HEK293 (cell line): ENCODE data around the gene XKR8.

Experiments
- CTCF ChIA-PET: fragments of 350-600 bp; formaldehyde crosslinking; extraction: SDS; loops from one replicate; lab custom pipeline; 2021; ENCODE audit warnings: antibody characterized with exemption; lab: Yijun Ruan, JAX
- POLR2A ChIA-PET: fragments of 300-600 bp; formaldehyde crosslinking; extraction: SDS; loops from one replicate; lab custom pipeline; 2020; ENCODE audit warnings: antibody characterized with exemption, inconsistent platforms; lab: Yijun Ruan, JAX
- H3K27ac ChIP-seq: fragments of 200-500 bp; sonication (Bioruptor generic); 2 replicates; pipeline ENCODE4 v1.5.1; 2014; ENCODE audit warnings: low read depth, low read length, control low read depth, inconsistent platforms; ENCODE audit errors: extremely low read depth
- H3K36me3 ChIP-seq, 2 experiments: fragments of 200-500 bp in 1 of 2; sonication (Bioruptor generic) in 1 of 2; 1 replicate in 1 of 2; 2 replicates in 1 of 2; pipeline ENCODE4 v1.5.1; 2014 to 2017; ENCODE audit warnings: inconsistent platforms in 2 of 2, low read length in 2 of 2; ENCODE audit not compliant: control insufficient read depth in 2 of 2, insufficient read depth in 1 of 2
- H3K4me1 ChIP-seq: fragments of 200-500 bp; sonication (Bioruptor generic); 2 replicates; pipeline ENCODE4 v1.5.1; 2014; ENCODE audit warnings: mild to moderate bottlenecking, low read length, inconsistent platforms; ENCODE audit not compliant: control insufficient read depth, insufficient read depth
- H3K4me3 ChIP-seq: 2 replicates; pipeline ENCODE4 v1.5.1; 2011; ENCODE audit warnings: low read depth, mild to moderate bottlenecking, control low read depth, low read length, moderate library complexity
- H3K9me3 ChIP-seq: fragments of 200-500 bp; sonication (Bioruptor generic); 2 replicates; pipeline ENCODE4 v1.5.1; 2014; ENCODE audit warnings: low read depth, low read length, inconsistent platforms; ENCODE audit not compliant: control insufficient read depth, insufficient read depth
- BCL11A ChIP-seq: fragments of 450-650 bp; formaldehyde crosslinking; IDR thresholded peaks from 2 replicates; pipeline ENCODE4 v1.5.1; 2016; ENCODE audit warnings: low read depth, missing biosample characterization, missing genetic modification characterization
- GLI2 ChIP-seq: fragments of 450-650 bp; formaldehyde crosslinking; IDR thresholded peaks from 2 replicates; pipeline ENCODE4; 2017; ENCODE audit warnings: missing biosample characterization, missing genetic modification characterization, low read depth, borderline replicate concordance
- GLI4 ChIP-seq: fragments of 450-650 bp; formaldehyde crosslinking; IDR thresholded peaks from 2 replicates; pipeline ENCODE4 v1.5.1; 2016; ENCODE audit warnings: missing biosample characterization, missing genetic modification characterization
- HOXA7 ChIP-seq: sonication (generic); formaldehyde crosslinking; IDR thresholded peaks from 2 replicates; pipeline ENCODE4 v1.8.1; 2022; ENCODE audit warnings: missing genetic modification reagents, borderline replicate concordance
- HOXC10 ChIP-seq: sonication (generic); formaldehyde crosslinking; IDR thresholded peaks from 2 replicates; pipeline ENCODE4 v1.8.1; 2023; ENCODE audit warnings: mild to moderate bottlenecking, missing genetic modification reagents
- KLF10 ChIP-seq: fragments of 450-650 bp; IDR thresholded peaks from 2 replicates; pipeline ENCODE4 v1.5.1; 2018; ENCODE audit warnings: missing biosample characterization, mild to moderate bottlenecking, missing genetic modification characterization
- PRDM1 ChIP-seq: fragments of 450-650 bp; formaldehyde crosslinking; IDR thresholded peaks from 2 replicates; pipeline ENCODE4; 2016; ENCODE audit warnings: missing biosample characterization, missing genetic modification characterization
- REPIN1 ChIP-seq: fragments of 450-650 bp; formaldehyde crosslinking; IDR thresholded peaks from 2 replicates; pipeline ENCODE4 v1.5.1; 2017; ENCODE audit warnings: missing biosample characterization, missing genetic modification characterization, low read depth
- SP7 ChIP-seq: fragments of 450-650 bp; formaldehyde crosslinking; IDR thresholded peaks from 2 replicates; pipeline ENCODE4 v1.5.1; 2016; ENCODE audit warnings: missing biosample characterization, missing genetic modification characterization
- ZBTB17 ChIP-seq: fragments of 450-650 bp; formaldehyde crosslinking; IDR thresholded peaks from 2 replicates; pipeline ENCODE4 v1.5.1; 2016; ENCODE audit warnings: missing biosample characterization, missing genetic modification characterization
- ZNF155 ChIP-seq: fragments of 450-650 bp; formaldehyde crosslinking; IDR thresholded peaks from 2 replicates; pipeline ENCODE4 v1.5.1; 2016; ENCODE audit warnings: missing biosample characterization, missing genetic modification characterization
- ZNF366 ChIP-seq: fragments of 450-650 bp; formaldehyde crosslinking; conservative IDR thresholded peaks from 2 replicates; pipeline ENCODE4 v1.5.1; 2016; ENCODE audit warnings: missing biosample characterization, missing genetic modification characterization
- ZNF558 ChIP-seq: fragments of 450-650 bp; formaldehyde crosslinking; IDR thresholded peaks from 2 replicates; pipeline ENCODE4 v1.5.1; 2016; ENCODE audit warnings: missing biosample characterization, missing genetic modification characterization
- ZNF596 ChIP-seq: fragments of 450-650 bp; IDR thresholded peaks from 2 replicates; pipeline ENCODE4 v1.5.0; 2018; ENCODE audit warnings: missing biosample characterization, mild to moderate bottlenecking, missing genetic modification characterization, moderate library complexity
- ZNF701 ChIP-seq: fragments of 450-650 bp; formaldehyde crosslinking; IDR thresholded peaks from 2 replicates; pipeline ENCODE4 v1.5.1; 2016; ENCODE audit warnings: missing biosample characterization, missing genetic modification characterization
- ZNF768 ChIP-seq: fragments of 450-650 bp; formaldehyde crosslinking; IDR thresholded peaks from 2 replicates; pipeline ENCODE4 v1.5.1; 2018; ENCODE audit warnings: missing biosample characterization, mild to moderate bottlenecking, missing genetic modification characterization
- ZNF791 ChIP-seq: fragments of 450-650 bp; formaldehyde crosslinking; IDR thresholded peaks from 2 replicates; pipeline ENCODE4 v1.5.1; 2016; ENCODE audit warnings: missing biosample characterization, missing genetic modification characterization
- ZNF843 ChIP-seq: fragments of 450-650 bp; formaldehyde crosslinking; IDR thresholded peaks from 2 replicates; pipeline ENCODE4 v1.5.1; 2016; ENCODE audit warnings: missing biosample characterization, missing genetic modification characterization
- TF ChIP-seq, protein P1 (sequence below): fragments of 450-650 bp; formaldehyde crosslinking; IDR thresholded peaks from 2 replicates; pipeline ENCODE4 v1.5.1; 2017; ENCODE audit warnings: missing biosample characterization, mild to moderate bottlenecking, missing genetic modification characterization, moderate library complexity
- TF ChIP-seq, protein P2 (sequence below): fragments of 450-650 bp; formaldehyde crosslinking; IDR thresholded peaks from 2 replicates; pipeline ENCODE4 v1.5.1; 2017; ENCODE audit warnings: missing biosample characterization, missing genetic modification characterization
- TF ChIP-seq, protein P3 (sequence below): fragments of 450-650 bp; formaldehyde crosslinking; IDR thresholded peaks from 2 replicates; pipeline ENCODE4 v1.5.1; 2016; ENCODE audit warnings: missing biosample characterization, missing genetic modification characterization

The XKR8 gene

DNA sequence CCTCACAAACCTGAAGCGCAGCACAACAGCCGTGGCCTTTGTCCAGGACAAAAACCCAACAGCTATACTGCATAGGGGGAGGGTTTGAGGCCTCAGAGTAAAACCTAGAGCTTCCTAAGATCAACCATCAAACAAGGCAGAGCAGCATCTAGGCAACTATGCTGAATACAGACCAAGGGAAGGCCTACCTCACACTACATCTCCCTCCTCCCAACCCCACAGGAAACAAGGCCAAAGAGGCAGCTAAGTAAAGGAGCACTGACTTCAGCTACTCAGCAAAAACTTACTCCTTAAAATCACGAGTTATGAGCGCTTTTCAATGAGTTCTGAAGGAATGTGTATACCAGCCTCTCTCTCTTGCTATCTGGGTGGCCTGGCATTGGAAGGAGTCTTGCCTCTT, 12.4 kb downstream of the XKR8 start:
- POLR2A ChIA-PET: interaction anchor here (0.7 to 0.9 kb wide), 2 partner anchors 11 to 390 kb away, joined by 4 to 5 read pairs; no protein-coding TSS in a partner anchor

DNA sequence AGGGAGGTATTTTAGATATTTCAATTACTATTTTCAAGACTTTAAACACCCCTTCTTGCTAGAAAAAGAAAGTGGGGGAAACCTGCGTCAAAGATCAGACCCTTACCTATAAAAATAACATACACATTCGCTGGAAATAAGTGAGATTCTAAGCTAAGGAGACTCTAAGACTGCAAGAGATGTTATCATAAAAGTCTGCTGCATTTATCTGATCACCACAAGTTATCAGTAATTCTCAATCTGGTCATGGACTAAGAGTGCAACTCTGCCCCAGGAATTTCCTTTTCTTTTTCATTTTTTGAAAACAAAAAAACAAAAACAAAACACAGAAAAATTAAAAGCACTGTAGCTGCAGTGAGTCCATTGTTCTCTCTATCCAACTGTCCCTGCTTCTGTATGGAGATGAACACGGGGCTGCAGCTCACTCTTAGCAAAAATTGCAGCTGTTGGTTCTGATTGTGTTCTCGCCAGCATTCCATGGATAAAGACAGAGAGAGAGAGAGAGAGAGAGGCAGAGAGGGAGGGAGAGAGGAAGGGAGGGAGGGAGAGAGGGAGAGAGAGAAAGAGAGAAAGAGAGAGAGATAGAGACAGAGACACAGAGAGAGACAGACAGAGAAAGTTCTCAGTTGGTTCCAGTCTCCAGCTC, 14.1 kb downstream of the XKR8 start:
- Histone ChIP-seq H3K4me3 (no peak overlapping the region), H3K9me3 (no peaks in the 10 kb centered on the region), H3K36me3 (peaks cover 0 to 61% of the 10 kb centered on the region in 2 experiments; a peak in 1 of 3 replicates), H3K27ac (no peak overlapping the region), H3K4me1 (peaks cover 7% of the 10 kb centered on the region)
- POLR2A ChIA-PET: no interaction called here
- CTCF ChIA-PET: interaction anchor here (0.9 to 1.3 kb wide), 4 partner anchors 10 to 34 kb away, joined by 3 to 4 read pairs (median 4); no protein-coding TSS in a partner anchor
- TF ChIP-seq SP7 (tag by site-specific recombination) (no peak), PRDM1 (0 out of 2 replicates have a peak, but pooled peaks have one; percentile 31), ZNF366 (peak; percentile 74), ZNF596 (0 out of 2 replicates have a peak, but pooled peaks have one; percentile 55)

More for the DNA sequence above, 12.4 kb downstream of the XKR8 start:
- TF ChIP-seq ZNF768 (tag by site-specific recombination) (no peak), ZBTB17 (peak; percentile 70)
- TF ChIP-seq, all 188 proteins: peak for 1
- Histone ChIP-seq H3K27ac (no peak overlapping the region), H3K4me1 (peaks cover 7% of the 10 kb centered on the region), H3K4me3 (no peak overlapping the region), H3K36me3 (peaks cover 0 to 66% of the 10 kb centered on the region in 2 experiments; a peak in 1 of 3 replicates), H3K9me3 (no peaks in the 10 kb centered on the region)
- CTCF ChIA-PET: interaction anchor here (0.6 to 1.5 kb wide), 5 partner anchors 9 to 905 kb away, joined by 3 to 11 read pairs (median 4); no protein-coding TSS in a partner anchor

DNA sequence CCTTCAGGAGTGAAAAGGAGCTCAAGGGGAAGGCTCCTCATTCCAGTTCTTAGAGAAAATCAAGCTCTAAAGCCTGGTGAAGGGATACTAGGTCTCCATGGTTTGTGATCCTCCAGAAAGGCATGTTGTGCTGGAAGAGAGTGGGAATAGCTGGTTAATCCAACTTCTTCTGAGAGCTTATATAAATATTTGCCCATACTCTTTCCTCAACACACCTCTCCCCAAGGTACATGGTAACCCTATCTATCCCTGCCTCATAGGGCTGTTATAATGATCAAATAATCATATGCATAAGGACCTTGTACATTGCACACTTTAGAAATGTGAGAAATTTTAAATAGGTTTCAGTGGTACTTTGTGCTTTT, 14.6 kb downstream of the XKR8 start:
- CTCF ChIA-PET: interaction anchor here (1.1 to 1.3 kb wide), 3 partner anchors 10 to 35 kb away, joined by 3 to 4 read pairs (median 4); no protein-coding TSS in a partner anchor
- TF ChIP-seq REPIN1 (tag by site-specific recombination) (no peak), GLI4 (tag by site-specific recombination) (no peak), GLI2 (tag by site-specific recombination) (no peak), BCL11A (tag by site-specific recombination) (no peak)
- TF ChIP-seq, protein P1, sequence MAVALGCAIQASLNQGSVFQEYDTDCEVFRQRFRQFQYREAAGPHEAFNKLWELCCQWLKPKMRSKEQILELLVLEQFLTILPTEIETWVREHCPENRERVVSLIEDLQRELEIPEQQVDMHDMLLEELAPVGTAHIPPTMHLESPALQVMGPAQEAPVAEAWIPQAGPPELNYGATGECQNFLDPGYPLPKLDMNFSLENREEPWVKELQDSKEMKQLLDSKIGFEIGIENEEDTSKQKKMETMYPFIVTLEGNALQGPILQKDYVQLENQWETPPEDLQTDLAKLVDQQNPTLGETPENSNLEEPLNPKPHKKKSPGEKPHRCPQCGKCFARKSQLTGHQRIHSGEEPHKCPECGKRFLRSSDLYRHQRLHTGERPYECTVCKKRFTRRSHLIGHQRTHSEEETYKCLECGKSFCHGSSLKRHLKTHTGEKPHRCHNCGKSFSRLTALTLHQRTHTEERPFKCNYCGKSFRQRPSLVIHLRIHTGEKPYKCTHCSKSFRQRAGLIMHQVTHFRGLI (tag by site-specific recombination): no peak

DNA sequence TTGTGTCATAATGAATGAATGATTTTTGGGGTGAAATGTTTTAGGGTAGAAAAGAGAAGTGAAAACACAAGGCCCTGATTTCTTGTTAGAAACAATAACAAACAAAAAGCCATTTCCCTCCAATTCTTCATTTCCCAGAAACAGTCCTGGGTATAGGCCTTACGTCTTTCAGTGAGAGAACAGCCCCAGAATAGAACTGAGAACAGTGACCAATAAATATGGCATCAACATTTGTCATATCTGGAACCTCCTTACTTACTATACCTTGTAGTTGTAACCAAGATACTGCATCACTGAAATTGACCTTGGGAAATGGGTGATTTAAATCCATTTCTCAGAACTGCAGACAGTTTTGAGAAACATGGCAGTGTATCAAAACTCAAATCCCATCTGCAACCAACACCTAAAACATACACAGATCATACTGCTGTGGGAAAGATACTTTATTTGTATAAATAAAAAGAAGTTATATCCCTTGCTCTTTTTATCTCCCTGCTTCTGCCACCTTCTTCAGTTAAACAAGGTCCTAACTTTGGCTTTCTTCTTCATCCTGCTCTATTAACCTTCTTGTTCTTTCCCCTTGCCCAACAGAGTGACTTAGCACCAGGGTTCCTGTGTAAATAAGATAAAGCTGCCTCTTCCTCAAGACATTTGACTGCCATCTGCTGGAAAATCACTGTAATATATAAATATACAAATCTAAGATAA, 19.5 kb downstream of the XKR8 start:
- POLR2A ChIA-PET: no interaction called here
- no peak overlapping the region for H3K4me3 ChIP-seq
- peaks cover 0 to 28% of the 10 kb centered on the region in 2 experiments; a peak in 1 of 3 replicates for H3K36me3 ChIP-seq
- no peaks in the 10 kb centered on the region for H3K9me3 ChIP-seq
- H3K4me1 ChIP-seq: no peaks in the 10 kb centered on the region
- H3K27ac ChIP-seq: no peak overlapping the region
- CTCF ChIA-PET: interaction anchor here (0.6 to 5.9 kb wide), 17 partner anchors 8 to 1060 kb away, joined by 3 to 30 read pairs (median 4); partner anchors contain the start of gene XKR8
- no peak for TF ChIP-seq ZNF791 (tag by site-specific recombination)
- no peak for TF ChIP-seq ZNF155 (tag by site-specific recombination)
- TF ChIP-seq, protein P2, sequence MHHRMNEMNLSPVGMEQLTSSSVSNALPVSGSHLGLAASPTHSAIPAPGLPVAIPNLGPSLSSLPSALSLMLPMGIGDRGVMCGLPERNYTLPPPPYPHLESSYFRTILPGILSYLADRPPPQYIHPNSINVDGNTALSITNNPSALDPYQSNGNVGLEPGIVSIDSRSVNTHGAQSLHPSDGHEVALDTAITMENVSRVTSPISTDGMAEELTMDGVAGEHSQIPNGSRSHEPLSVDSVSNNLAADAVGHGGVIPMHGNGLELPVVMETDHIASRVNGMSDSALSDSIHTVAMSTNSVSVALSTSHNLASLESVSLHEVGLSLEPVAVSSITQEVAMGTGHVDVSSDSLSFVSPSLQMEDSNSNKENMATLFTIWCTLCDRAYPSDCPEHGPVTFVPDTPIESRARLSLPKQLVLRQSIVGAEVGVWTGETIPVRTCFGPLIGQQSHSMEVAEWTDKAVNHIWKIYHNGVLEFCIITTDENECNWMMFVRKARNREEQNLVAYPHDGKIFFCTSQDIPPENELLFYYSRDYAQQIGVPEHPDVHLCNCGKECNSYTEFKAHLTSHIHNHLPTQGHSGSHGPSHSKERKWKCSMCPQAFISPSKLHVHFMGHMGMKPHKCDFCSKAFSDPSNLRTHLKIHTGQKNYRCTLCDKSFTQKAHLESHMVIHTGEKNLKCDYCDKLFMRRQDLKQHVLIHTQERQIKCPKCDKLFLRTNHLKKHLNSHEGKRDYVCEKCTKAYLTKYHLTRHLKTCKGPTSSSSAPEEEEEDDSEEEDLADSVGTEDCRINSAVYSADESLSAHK (tag by site-specific recombination): no peak
- no peak for TF ChIP-seq ZNF843 (tag by site-specific recombination)
- no peak for TF ChIP-seq KLF10 (tag by site-specific recombination)
- no peak for TF ChIP-seq ZNF701 (tag by site-specific recombination)
- 0 out of 2 replicates have a peak, but pooled peaks have one; percentile 22 for TF ChIP-seq ZNF558 (tag by site-specific recombination)
- TF ChIP-seq, protein P3, sequence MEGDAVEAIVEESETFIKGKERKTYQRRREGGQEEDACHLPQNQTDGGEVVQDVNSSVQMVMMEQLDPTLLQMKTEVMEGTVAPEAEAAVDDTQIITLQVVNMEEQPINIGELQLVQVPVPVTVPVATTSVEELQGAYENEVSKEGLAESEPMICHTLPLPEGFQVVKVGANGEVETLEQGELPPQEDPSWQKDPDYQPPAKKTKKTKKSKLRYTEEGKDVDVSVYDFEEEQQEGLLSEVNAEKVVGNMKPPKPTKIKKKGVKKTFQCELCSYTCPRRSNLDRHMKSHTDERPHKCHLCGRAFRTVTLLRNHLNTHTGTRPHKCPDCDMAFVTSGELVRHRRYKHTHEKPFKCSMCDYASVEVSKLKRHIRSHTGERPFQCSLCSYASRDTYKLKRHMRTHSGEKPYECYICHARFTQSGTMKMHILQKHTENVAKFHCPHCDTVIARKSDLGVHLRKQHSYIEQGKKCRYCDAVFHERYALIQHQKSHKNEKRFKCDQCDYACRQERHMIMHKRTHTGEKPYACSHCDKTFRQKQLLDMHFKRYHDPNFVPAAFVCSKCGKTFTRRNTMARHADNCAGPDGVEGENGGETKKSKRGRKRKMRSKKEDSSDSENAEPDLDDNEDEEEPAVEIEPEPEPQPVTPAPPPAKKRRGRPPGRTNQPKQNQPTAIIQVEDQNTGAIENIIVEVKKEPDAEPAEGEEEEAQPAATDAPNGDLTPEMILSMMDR (tag by site-specific recombination): peak; percentile 44; the same call in 1 of the 2 replicates
- TF ChIP-seq ZNF366: no peak
- no peak for TF ChIP-seq HOXC10 (CRISPR knock-in tag)
- no peak for TF ChIP-seq HOXA7 (CRISPR knock-in tag)

More for the DNA sequence above, 14.6 kb downstream of the XKR8 start:
- POLR2A ChIA-PET: no interaction called here
- Histone ChIP-seq H3K27ac (no peak overlapping the region), H3K4me3 (no peak overlapping the region), H3K36me3 (peaks cover 0 to 60% of the 10 kb centered on the region in 2 experiments; a peak in 1 of 3 replicates), H3K9me3 (no peaks in the 10 kb centered on the region), H3K4me1 (peaks cover 7% of the 10 kb centered on the region)
